Stimulated activated CD4-positive, alpha-beta T cell treated with anti-CD3 and anti-CD28 coated beads, Interleukin-15, amount 100 ng/mL, for 1 hour (primary cell): ENCODE data around the gene TUBB.

Source experiments
- DNase-seq, 2 donors: peaks; one replicate each; pipeline ENCODE4 v3.0.0-alpha.2; 2020; ENCODE audit warnings: low read depth in 1 of 2, low spot score in 1 of 2

Gene TUBB

GRCh38 chr6:30687659-30688431, 32.3 kb upstream of the TUBB start:
- DNase-seq: no peak

DNA sequence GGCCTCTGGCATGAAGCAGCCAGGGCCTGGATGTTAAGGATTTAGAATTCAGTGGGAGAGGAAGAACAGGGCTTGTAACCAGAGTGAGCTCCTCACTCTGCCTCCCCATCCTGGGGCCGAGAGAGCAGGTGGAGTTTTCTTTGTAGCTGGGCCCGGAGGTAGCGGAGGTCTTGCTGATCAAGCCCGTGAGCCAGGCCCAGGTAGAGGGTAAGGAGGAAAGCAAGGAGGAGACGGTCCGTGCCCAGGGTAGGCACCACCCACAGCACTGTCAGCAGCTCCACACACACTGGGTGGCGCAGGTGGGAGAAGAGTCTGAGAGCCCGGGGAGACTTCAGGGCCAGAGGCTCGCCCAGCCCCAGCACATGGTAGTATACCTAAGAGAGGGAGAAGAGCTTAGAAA, 31.6 kb upstream of the TUBB start:
- DNase-seq: no peak

DNA sequence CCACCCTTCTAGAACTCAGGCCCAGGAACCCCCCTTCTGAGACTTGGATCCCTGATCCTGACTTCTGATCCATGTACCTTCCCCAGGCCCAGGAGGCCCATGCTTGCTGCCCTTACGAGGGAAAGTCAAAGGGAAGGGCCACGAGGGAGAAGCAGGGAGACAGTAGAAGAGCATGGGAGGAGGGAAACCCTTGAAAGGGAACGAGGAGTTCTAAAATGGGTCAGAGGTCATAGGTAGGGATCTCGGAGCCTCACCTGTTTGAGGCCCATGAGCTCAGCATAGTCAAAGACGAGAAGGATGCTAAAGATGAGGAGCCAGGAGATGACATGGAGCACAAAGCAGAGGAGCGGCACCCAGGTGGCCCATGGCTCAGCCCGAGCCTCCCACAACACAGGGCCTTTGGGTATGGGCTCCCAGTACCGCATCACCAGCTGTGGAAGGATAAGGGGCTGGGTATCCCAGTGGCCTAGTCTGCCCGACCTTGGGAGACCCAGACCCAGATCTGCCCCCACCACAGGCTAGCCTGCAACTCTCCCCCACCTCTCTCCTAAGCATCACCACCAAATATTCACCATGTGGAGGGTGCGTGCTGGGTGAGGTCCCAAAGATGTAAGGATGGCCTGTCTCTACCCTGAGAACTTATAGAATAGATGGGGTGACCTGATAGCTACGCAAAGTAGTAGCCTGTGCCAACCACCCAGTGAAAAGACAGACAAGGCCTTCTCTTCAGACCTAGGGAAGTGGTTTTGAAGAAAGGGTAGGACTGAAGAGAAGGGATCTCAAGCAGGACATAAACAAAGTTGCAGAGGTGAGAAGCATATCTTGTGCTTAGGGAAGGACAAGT, 30.9 kb upstream of the TUBB start:
- DNase-seq: no peak

- DNase-seq: no peak
Measured at GRCh38 chr6:30689985-30690384, 30.2 kb upstream of the TUBB start.

- DNase-seq: peak; percentile 52 to 71
Measured at GRCh38 chr6:30690403-30691207, 29.5 kb upstream of the TUBB start, which contains the start of gene NRM. TSS of gene NRM (minus strand) at chr6:30690984. CDS start at chr6:30690974, 10 bp downstream.

- no peak for DNase-seq
Measured at GRCh38 chr6:30691208-30691847, 28.8 kb upstream of the TUBB start.

DNA sequence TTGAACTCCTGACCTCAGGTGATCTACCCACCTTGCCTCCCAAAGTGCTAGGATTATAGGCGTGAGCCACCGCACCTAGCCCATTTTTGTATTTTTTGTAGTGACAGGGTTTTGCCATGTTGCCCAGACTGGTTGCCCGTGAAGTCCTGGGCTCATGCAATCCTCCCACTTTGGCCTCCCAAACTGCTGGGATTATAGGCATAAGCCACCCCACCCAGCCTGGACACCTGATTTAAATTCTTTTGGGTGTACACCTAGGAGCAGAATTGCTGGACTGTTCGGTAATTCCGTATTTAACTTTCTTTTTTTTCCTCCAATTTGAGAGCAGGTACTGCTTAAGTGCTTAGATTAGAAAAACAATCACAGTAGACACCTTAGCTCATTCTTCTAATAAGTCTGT, 23.7 kb upstream of the TUBB start:
- DNase-seq: no peak

DNA sequence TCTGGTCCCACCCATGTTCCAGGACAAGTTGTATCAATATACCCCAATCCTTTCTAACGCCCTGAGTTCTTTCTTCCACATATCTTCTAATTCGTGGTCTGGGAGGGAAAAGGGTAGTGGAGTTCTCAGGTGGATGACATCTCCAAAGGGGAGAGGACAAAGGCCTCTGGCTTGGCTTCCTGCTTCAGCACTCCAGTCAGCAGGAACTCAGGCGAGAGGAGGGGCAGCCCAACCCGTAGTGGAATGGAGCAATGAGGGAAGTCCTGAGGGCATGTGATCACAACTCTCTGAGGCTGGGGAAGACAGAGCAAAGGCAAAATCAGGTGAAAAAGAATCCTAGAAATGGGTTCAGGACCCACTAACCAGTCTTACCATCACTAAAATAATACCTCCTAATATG, 19.8 kb upstream of the TUBB start:
- no peak for DNase-seq

GRCh38 chr6:30703011-30703410, 17.1 kb upstream of the TUBB start:
- no peak for DNase-seq

DNA sequence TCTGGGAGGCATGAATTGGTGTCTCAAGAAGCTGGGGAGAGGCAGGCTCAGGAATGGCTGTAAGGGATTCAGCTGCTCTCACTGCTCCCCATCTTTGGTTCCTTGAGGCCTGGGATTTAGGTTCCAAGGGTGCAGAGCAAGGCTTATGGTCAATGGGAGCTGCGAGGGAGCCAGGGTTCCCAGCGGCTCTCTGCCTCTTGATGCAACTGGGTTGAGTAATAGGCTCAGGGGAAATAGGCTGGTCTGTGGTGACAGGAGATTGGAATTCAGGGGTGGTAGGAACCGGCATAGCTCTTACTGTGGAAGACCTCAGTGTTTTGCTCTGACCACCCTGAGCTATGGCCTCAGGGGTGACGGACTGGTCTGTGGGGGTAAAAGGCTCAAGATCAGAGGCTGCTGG, 16.3 kb upstream of the TUBB start:
- DNase-seq: no peak

DNA sequence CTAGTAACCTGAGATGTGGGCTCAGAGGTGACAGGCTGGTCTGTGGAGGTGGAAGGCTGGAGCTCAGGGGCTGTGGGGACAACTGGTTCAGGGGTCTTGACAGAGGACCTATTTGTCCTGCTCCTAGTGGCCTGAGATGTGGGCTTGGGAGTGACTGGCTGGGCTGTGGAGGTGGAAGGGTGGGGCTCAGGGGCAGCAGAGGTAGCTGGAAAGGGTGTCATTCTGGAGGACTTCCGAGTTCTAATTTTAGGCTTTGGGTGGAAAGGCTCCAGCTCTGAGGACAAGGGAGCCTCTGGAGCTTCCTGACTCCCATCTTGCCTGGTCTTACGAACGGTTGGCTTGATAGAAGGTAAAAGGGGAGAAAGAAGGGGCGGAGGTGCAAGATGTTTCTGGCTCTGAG, 14.5 kb upstream of the TUBB start:
- DNase-seq: no peak

DNA sequence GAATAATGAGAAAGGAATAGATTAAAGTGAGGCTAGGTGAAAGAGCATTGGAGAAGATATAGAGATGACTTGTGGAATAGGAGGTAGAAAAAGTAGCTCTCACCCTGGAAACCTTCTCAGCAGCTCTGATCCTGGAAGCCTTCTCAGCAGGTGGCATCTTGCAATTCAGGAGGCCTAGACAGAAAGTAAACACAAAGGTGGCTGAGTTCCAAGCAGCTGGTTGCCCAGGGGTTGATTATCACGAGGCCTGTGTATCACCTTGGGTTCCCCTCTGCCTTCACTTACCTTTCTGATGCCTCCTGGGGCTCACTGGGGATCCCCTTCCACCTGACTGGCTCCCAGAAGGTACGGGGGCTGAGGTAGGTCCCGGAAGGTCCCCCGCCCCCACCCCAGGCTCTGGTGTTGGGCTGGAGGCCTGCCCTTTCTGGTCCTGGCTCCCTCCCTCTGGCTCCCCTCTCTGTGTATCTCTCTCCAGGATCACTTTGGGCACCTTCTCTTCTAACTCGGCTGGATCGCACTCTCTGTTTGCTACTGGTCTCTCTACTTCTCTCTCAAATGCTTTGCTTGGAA, 12.8 kb upstream of the TUBB start:
- DNase-seq: no peak

GRCh38 chr6:30709101-30709868, 10.9 kb upstream of the TUBB start:
- no peak for DNase-seq

DNA sequence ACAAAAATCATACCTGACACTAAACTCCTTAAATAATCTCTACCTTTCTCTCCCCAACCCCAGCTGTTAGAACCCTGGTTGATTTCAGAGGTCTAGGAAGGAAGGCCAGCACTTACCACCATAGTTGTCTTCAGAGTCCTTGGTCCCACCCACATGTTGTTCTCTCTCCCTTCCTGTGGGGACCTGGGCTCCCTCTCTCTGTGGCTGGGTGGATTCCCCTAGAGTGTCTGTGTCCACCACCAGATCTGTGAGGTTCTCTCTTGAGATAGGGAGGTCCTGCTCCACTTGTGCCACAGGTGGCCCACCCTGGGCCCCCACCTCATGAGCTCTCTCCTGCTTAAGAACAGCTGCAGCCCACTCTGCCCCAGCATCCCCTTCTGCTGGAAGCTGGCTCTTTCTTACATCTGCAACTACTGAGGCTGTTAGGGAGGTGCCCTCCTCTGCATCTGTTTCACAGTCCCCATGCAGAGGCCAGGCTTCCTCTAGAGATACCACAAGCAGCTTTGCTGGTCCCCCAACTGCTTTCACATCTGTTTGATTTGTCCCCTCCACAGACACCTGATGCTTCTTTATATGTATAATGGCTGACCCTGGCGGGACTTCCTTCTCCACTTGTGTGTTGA, 8.3 kb upstream of the TUBB start:
- DNase-seq: no peak

DNA sequence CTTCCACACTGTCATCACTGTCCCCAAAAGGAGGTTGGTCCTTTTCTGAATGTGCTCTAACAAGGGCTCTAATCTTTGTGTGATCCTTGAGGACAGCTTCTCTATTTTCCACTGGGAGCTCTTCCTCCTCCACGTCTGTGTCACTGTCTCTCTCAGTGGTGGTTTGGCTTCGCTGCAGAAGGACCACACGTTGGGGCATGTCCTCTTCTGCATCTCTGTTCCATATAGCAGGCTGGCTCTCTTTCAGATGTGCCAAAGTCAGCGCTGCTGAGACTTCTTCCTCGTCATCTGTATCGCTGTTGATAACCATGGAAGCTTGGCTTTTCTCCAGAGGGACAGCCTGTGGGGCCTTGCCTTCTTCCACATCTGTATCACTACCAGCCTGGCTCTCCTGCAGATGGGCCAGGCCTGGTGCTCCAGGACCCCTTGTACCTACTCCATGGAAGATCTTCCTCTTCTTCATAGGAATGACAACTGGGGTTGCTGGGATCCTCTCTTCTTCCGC, 7.7 kb upstream of the TUBB start:
- DNase-seq: no peak

DNA sequence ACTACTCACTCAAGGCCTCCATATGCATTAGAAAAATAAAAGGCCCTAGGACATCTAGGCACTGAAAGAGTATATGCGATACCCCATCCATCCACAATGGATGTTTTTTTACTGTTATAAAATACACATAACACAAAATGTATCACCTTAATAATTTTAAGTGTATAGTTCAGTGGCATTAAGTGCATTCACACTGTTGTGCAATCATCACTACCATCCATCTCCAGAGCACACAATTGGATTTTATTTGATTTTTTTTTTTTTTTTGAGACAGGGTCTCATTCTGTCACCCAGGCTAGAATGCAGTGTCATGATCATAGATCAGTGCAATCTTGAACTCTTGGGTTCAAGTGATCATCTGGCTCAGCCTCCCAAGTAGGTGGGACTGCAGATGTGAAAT, 5.9 kb upstream of the TUBB start:
- DNase-seq: no peak

DNA sequence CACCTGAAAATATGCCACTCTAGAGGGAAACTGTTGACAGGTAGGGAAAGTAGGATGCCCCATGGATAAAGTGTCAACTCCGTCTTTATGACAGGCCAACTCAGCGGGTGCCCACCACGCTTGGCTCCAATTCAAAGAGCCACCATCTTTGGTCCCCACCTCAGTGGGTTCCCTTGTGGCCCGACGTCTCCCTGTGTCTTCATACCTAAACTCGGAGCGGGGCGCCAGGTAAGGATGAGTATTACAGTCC, 3.3 kb upstream of the TUBB start:
- DNase-seq: no peak

DNA sequence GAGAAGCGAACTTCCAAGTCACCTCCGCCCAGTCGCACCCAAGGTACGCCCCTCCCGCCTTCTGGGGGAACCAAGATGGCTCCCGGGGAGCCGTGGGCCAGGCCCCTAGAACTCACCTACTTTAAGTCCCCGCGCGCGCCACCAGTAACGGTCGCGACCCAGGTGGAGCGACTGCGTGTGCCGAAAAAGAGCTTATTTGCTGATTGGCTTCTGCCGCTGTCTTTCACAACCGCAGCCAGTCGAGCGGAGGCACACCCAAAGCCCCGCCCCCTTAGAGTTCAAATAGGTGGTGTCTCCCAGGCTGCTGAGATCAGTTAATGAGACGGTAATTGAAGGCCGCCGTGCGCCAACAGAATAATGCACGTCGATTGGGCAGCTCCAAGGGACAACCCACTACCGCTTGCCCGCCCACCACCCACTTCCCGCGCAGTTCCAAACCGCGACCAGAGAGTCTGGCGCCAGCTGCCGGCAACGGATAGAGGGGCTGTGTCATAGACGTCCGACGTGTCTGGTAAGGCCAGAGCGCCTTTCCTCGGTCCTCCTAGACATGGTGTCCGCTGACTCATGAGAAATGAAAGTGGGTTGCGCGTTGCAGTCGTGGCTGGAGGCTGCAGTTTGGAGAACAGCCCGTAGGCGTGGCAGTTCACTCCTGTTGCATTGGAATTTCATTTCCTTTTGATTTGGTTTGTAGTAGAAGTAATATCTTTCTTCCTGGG, 2.9 kb upstream of the TUBB start, which contains the start of gene MDC1:
Gene MDC1, minus strand, starts transcription at position 153 of the 716 bp plus-strand sequence. CDS start 2,106 bp downstream, outside the sequence.
- peak; percentile 95 to 97 for DNase-seq
